Lower leg skin (tissue), 4 donors: ENCODE measurements around the gene SEC31A. TPM values are rescaled to one million over a fixed set of nuclear protein-coding genes. Genes with fewer than 3 reads are reported as not detected.

Source experiments
- DNase-seq, 2 donors: peaks; one replicate each; pipeline ENCODE4 v3.0.0-alpha.2; 2019; ENCODE audit warnings: low spot score in 2 of 2
- H3K4me3 ChIP-seq: fragments of 200-600 bp; sonication (generic); 2 replicates; pipeline ENCODE4 v1.5.1; 2017; ENCODE audit warnings: mild to moderate bottlenecking, low read depth; ENCODE audit not compliant: poor library complexity, severe bottlenecking
- POLR2A ChIP-seq, 2 donors: fragments of 450-650 bp; IDR thresholded peaks; one replicate each; pipeline ENCODE4 v1.6.1; 2016 to 2017; ENCODE audit warnings: antibody characterized with exemption in 2 of 2, mild to moderate bottlenecking in 1 of 2, moderate library complexity in 1 of 2
- WGBS, 2 donors: methylation state at CpG; one replicate each; pipeline ENCODE4 v1.1.5; 2018; 5-methylcytosine and 5-hydroxymethylcytosine counted together
- intact Hi-C: fragments of 100-400 bp; cut with DNase I; formaldehyde crosslinking; loops from one replicate; pipeline ENCODE4 v1.15.0; 2023; ENCODE audit warnings: low total_unique reads
- total RNA-seq, 4 donors: library from RNA; depleted of rRNA; stranded (reverse); fragments of >200 nt; gene quantifications; one replicate each; pipeline ENCODE4 v1.1.0, GENCODE V29; 2016
- TF ChIP-seq, protein P1 (sequence below), 3 donors: fragments of 450-650 bp; IDR thresholded peaks; one replicate each; pipeline ENCODE4 v1.5.1; 2016; ENCODE audit warnings: antibody characterized with exemption in 3 of 3, mild to moderate bottlenecking in 3 of 3, moderate library complexity in 2 of 3

SEC31A gene, protein sequence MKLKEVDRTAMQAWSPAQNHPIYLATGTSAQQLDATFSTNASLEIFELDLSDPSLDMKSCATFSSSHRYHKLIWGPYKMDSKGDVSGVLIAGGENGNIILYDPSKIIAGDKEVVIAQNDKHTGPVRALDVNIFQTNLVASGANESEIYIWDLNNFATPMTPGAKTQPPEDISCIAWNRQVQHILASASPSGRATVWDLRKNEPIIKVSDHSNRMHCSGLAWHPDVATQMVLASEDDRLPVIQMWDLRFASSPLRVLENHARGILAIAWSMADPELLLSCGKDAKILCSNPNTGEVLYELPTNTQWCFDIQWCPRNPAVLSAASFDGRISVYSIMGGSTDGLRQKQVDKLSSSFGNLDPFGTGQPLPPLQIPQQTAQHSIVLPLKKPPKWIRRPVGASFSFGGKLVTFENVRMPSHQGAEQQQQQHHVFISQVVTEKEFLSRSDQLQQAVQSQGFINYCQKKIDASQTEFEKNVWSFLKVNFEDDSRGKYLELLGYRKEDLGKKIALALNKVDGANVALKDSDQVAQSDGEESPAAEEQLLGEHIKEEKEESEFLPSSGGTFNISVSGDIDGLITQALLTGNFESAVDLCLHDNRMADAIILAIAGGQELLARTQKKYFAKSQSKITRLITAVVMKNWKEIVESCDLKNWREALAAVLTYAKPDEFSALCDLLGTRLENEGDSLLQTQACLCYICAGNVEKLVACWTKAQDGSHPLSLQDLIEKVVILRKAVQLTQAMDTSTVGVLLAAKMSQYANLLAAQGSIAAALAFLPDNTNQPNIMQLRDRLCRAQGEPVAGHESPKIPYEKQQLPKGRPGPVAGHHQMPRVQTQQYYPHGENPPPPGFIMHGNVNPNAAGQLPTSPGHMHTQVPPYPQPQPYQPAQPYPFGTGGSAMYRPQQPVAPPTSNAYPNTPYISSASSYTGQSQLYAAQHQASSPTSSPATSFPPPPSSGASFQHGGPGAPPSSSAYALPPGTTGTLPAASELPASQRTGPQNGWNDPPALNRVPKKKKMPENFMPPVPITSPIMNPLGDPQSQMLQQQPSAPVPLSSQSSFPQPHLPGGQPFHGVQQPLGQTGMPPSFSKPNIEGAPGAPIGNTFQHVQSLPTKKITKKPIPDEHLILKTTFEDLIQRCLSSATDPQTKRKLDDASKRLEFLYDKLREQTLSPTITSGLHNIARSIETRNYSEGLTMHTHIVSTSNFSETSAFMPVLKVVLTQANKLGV
- 100 to 1,000 TPM; 100 to 166 (median 118) TPM for total RNA-seq

DNA sequence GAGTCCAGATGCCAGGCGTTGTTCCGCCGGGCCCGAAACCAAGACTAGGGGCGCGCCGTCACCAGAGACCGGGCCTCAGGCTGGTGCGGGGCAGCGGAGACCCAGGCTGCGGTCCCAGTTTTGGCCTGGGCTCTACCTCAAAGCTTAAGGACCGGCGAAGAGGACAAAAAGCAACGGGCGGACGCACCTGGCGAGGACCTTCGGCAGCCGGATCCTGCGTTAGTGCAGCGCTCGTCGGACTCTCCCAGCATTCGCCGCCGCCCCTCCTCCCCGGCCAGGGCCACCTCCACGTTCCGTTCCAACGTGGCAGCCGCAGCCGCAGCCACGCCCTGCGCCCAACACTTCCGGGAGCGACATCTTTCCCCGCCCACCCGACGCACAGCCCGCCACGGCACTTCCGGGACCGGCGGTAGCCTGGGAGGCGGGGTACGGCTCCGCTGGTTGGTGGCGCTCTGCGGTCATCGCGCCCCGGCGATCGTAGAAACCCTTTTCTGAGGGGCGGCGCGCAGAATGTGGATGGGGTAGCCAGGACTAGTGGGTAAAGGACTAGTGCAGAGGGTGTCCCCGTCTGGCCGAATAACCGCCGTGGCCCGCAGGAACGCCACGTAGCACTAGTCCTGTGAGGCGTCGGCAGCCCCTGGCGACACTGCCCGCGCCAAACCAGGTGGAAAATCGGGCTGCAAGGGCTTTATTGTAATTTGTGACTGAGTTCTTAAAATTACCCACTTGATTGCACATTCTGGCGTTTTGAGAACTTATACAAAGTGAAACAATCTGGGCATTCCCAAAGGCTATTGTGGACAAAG, at the start of gene SEC31A:
Gene SEC31A (minus strand): TSS at position 253 of the 806 bp plus-strand sequence. CDS start 9,217 bp downstream, outside the sequence.
- intact Hi-C loops, result no loop called here
- H3K4me3 ChIP-seq, result peak within 1 kb of the TSS; percentile 76
- TF ChIP-seq POLR2A (IDR thresholded peaks at IDR 0.05), result peak in 1 of 2 donors; percentile 27
- TF ChIP-seq, protein P1, sequence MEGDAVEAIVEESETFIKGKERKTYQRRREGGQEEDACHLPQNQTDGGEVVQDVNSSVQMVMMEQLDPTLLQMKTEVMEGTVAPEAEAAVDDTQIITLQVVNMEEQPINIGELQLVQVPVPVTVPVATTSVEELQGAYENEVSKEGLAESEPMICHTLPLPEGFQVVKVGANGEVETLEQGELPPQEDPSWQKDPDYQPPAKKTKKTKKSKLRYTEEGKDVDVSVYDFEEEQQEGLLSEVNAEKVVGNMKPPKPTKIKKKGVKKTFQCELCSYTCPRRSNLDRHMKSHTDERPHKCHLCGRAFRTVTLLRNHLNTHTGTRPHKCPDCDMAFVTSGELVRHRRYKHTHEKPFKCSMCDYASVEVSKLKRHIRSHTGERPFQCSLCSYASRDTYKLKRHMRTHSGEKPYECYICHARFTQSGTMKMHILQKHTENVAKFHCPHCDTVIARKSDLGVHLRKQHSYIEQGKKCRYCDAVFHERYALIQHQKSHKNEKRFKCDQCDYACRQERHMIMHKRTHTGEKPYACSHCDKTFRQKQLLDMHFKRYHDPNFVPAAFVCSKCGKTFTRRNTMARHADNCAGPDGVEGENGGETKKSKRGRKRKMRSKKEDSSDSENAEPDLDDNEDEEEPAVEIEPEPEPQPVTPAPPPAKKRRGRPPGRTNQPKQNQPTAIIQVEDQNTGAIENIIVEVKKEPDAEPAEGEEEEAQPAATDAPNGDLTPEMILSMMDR (IDR thresholded peaks at IDR 0.05), result no peak
- peak; percentile 94 to 99 for DNase-seq
- WGBS, 2 donors, result 0% methylated on average over 38 to 49 of the region's 71 CpGs

DNA sequence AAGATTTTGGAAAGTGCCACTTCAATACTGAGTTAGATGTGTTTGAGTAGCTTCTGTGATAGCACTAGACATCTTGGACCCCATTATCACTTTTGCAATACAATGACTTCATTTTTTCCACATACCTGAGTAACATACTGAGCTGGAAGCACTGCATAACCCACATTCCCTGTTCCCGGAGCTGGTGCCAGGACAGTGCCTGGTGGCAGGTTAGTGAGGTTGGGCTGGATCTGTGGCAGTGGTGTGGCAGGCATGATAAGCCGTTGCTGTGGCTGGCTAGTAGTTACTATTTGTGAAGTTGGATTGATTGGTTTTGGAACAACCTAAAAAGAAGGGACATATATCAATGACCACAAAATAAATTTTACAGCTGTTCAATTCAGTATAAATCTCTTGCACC, 48.5 kb upstream of the SEC31A start:
- TF ChIP-seq, protein P1 (IDR thresholded peaks at IDR 0.05), result no peak
- TF ChIP-seq POLR2A (IDR thresholded peaks at IDR 0.05), result no peak
- no peak for DNase-seq
- intact Hi-C loops, result no loop called here
- 72 to 81% methylated on average over 2 of the region's 2 CpGs for WGBS, 2 donors
- no peak overlapping the region for H3K4me3 ChIP-seq

DNA sequence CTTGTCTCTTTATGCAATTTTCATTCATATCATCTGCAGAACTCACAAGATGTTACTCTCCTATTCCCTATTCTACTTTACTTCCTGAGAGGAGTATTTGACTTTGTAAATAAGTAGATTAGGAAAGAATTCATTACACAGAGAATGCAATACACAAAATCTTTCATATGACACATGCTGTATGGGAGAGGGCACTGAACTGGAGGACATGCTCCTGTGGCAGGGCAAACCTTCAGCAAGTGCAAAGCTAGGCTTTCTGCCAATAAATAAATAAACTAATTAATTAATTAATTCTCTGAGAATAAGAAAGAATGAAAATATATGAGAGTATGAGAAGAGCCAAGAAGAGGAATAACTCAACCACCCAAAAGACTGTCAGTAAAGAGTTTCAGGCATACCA, 43.5 kb upstream of the SEC31A start:
- TF ChIP-seq, protein P1 (IDR thresholded peaks at IDR 0.05), result no peak
- no peak for TF ChIP-seq POLR2A (IDR thresholded peaks at IDR 0.05)
- DNase-seq, result no peak
- no peak overlapping the region for H3K4me3 ChIP-seq
- intact Hi-C loops, result no loop called here

DNA sequence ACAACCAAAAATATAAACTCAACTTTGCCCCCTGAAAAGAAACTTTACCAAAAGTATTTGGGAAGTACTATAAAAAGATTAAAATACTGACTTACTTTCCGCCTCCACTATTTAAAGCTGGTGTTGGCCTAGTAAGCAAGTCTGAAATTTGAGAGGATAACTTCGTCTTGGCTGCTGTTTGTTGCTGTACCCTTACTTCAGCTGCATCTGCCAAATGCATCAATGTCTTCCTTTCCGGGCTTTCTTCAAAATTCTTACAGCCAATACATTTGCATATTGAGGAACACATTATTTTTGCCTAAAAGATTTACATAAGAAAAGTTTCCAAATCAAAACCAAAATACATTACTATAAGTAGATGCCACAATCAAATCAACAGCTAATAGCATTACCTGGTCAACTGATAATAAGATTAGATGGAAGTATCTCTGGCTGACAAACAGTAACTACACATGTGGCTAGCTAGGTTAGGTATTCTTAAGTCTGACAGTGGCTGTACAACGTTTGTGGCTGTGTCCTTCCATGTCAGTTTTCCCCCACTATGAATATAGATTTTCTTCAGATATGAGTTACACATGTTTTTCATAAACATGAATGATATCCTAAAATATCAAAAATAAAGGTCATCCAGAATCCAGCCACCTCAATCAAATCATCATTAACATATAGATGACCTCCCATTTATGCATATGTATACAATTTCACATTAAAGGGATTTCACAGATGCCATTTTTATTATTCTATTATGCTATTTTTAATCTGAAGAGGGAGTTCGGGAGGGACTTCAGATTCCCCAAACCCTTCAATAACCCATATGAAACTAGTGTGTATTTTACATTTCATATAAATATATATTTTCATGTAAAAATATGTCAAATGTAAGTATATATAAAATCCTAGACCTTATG, 40.1 kb upstream of the SEC31A start:
- intact Hi-C loops, result no loop called here
- DNase-seq, result no peak
- 84 to 86% methylated on average over 5 of the region's 5 CpGs for WGBS, 2 donors

More for the DNA sequence above, 40.1 kb upstream of the SEC31A start:
- H3K4me3 ChIP-seq, result no peak overlapping the region
- TF ChIP-seq POLR2A (IDR thresholded peaks at IDR 0.05), result no peak
- TF ChIP-seq, protein P1 (IDR thresholded peaks at IDR 0.05), result no peak
